ENCODE data around the gene ZBTB7B.
"Not testable (repeated sequence)": the region's sequence is repeated elsewhere in the genome, so short reads cannot be mapped to it uniquely, and the experiment has no call there.

Gene ZBTB7B

GRCh38 chr1:154995301-154995983 lies 7.2 kb upstream of the ZBTB7B start:
- not testable (repeated sequence) for H3K4me3 ChIP-seq (ENCODE audit: low read length)
- DNase-seq (ENCODE audit: low read depth) = peak; percentile 79
- TF ChIP-seq, protein P1, sequence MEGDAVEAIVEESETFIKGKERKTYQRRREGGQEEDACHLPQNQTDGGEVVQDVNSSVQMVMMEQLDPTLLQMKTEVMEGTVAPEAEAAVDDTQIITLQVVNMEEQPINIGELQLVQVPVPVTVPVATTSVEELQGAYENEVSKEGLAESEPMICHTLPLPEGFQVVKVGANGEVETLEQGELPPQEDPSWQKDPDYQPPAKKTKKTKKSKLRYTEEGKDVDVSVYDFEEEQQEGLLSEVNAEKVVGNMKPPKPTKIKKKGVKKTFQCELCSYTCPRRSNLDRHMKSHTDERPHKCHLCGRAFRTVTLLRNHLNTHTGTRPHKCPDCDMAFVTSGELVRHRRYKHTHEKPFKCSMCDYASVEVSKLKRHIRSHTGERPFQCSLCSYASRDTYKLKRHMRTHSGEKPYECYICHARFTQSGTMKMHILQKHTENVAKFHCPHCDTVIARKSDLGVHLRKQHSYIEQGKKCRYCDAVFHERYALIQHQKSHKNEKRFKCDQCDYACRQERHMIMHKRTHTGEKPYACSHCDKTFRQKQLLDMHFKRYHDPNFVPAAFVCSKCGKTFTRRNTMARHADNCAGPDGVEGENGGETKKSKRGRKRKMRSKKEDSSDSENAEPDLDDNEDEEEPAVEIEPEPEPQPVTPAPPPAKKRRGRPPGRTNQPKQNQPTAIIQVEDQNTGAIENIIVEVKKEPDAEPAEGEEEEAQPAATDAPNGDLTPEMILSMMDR (IDR thresholded peaks at IDR 0.05; ENCODE audit: insufficient read depth, low read depth, low read length, missing control alignments) = peak; percentile 48

DNA sequence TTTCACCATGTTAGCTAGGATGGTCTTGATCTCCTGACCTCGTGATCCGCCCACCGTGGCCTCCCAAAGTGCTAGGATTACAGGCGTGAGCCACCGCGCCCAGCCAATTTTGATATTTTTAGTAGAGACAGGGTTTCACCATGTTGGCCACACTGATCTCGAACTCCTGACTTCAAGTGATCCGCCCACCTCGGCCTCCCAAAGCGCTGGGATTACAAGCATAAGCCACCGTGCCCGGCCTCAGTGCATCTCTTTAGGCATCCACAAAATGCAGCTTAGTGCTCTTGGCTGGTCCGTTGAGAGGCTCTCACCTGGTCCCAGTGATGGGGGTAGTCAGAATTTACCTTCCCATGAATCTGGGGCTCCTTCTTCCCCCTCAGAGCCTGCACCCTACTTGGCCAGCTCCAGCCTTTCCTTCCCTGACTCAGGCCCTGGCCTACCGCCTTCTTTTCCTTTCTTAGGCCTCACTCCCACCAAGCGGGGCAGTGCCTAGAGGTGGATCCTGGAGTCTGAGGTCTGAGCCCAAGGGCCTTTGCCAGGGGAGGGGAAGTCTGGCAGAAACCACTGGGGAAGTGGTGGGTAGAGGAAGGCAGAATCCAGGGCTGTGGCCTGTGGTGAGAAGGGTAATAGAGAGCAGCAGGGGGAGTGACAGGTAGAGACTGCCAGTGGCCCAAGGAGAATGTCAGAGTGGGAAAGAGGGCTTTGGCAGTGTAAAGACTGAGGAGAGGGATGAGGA lies 5.5 kb upstream of the ZBTB7B start:
- TF ChIP-seq, protein P1 (IDR thresholded peaks at IDR 0.05; ENCODE audit: insufficient read depth, low read depth, low read length, missing control alignments) = no peak
- DNase-seq (ENCODE audit: low read depth) = no peak
- no peak overlapping the region for H3K4me3 ChIP-seq (ENCODE audit: low read length)

DNA sequence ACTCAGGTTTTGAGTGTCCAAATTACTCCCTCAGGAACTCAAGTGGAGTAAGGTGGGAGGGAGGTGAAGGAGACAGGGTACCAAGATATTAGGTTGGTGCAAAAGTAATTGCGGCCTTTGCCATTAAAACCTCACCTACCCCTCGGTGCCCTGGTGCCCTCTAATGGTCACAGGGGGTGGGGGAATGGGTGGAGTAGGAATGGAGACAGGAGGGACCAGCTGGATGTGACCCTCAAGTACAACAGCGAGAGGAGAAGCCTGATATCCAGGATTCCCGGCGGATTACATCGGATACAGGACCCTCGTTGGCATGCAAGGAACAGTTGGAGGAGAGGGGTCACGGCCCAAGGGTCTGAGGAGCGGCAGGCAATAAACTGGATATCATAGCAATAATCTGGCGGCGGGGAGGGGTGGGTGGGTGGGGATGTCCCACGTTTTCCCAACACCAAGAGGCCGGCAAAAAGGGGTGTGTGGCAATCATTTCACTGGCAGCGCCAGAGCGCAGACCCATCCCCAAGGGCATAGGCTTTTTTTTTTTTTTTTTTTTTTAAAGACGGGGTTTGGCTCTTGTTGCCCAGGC lies 4.3 kb upstream of the ZBTB7B start:
- TF ChIP-seq, protein P1 (IDR thresholded peaks at IDR 0.05; ENCODE audit: insufficient read depth, low read depth, low read length, missing control alignments) = no peak
- no peak overlapping the region for H3K4me3 ChIP-seq (ENCODE audit: low read length)
- DNase-seq (ENCODE audit: low read depth) = no peak

GRCh38 chr1:154998818-154999570 lies 3.6 kb upstream of the ZBTB7B start:
- peak; percentile 60 for DNase-seq (ENCODE audit: low read depth)
- peak overlapping the region; percentile 27 for H3K4me3 ChIP-seq (ENCODE audit: low read length)
- TF ChIP-seq, protein P1 (IDR thresholded peaks at IDR 0.05; ENCODE audit: insufficient read depth, low read depth, low read length, missing control alignments) = peak; percentile 83

DNA sequence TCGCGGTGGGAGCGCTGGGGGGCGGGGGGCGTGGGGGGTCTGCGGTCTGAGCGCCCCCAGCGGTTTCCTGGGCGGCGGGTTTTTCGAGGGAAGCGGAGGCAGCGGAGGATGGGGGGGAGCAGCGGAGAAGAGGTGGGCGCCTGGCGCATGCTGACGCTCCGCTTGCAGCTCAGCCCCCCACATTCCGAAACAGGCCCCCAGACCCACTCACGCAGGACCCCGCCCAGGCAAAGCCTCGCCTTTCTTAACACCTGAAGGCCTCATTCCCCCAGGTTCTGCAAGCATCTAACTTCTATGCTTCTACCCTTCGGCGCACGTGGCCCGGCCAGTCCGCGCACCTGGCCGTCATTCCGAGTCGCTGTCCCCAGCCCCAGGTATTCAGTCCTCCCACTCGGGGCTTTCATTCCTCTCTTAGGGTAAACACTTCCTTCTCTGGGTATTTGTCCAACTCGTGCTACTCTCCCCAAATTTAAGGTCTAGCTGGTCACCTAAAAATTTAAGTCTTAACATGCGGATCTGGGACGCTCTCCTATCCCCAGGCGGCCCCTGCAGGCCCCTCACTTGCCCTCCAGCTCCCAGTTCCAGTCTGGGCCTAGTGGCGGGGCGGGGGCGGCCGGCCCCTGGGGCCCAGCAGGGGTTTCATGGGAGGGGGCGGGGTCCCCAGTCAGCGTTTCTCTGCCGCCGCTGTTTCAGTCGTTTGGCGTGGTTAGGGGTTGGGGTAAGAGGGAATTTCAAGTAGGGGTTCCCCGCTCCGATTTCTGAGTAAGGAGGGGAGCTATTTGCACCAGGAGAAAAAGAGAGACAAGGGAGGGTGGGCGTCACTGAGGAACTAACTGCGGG lies 2.8 kb upstream of the ZBTB7B start:
- peak; percentile 53 for DNase-seq (ENCODE audit: low read depth)
- TF ChIP-seq, protein P1 (IDR thresholded peaks at IDR 0.05; ENCODE audit: insufficient read depth, low read depth, low read length, missing control alignments) = no peak
- peak overlapping the region; percentile 89 for H3K4me3 ChIP-seq (ENCODE audit: low read length)

DNA sequence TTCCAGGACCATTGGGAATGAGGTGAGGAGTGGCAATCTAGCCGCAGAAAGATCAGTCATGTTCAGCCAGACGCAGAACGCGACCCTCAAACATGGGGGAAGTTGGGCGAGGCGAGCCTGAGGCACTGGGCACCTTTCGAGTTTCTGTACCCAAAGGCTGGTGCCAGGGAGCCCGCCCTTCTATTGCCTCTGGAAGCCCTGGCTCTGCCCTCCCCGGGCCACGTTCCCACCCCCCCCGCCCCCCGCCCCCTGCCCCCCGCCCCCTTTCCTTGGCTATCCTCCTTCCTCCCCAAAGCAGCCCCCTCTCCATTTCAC lies 2.2 kb upstream of the ZBTB7B start:
- peak overlapping the region; percentile 89 for H3K4me3 ChIP-seq (ENCODE audit: low read length)
- no peak for DNase-seq (ENCODE audit: low read depth)
- TF ChIP-seq, protein P1 (IDR thresholded peaks at IDR 0.05; ENCODE audit: insufficient read depth, low read depth, low read length, missing control alignments) = no peak
